ENCODE measurements around the gene ZNF410. TPM values are rescaled to one million over a fixed set of nuclear protein-coding genes. Genes with fewer than 3 reads are reported as not detected.

Gene ZNF410
- total RNA-seq, 1 experiment from 2014 or later, result 28.1 TPM

DNA sequence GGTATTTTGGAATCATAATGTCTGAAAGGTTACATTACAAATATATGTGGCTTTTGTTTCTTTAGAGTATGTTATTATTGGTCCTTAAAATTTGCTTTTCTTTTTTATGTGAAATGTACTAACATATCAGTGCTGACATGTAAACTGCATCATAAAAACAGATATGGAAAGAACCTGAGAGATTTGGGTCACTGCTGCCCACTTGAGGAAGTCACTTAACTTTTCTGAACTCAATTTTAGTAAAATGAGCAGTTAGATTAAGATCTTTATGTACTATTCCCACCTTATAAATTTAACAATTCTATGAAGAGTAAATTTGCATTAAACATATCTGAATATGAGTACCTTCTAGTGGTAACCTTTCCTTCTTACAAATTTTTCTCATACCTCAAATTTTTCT is 27.5 kb upstream of the ZNF410 start:
- H3K4me3 Mint-ChIP-seq, result no peak overlapping the region
- H3K18ac ChIP-seq (ENCODE audit: insufficient read length, low read depth, low read length), result no peak overlapping the region
- H2BK12ac ChIP-seq (ENCODE audit: insufficient read length, low read depth, low read length), result no peak overlapping the region
- H4K5ac ChIP-seq (ENCODE audit: insufficient read length, low read depth, low read length), result no peak overlapping the region
- no peak overlapping the region for H3K27ac ChIP-seq (ENCODE audit: insufficient read length, low read depth, low read length)
- no peaks in the 10 kb centered on the region for H4K20me1 ChIP-seq (ENCODE audit: control insufficient read depth, insufficient read depth, insufficient read length)
- no peak overlapping the region for H4K91ac ChIP-seq (ENCODE audit: insufficient read length, low read depth, low read length)
- H3K9me3 ChIP-seq (ENCODE audit: control insufficient read depth, low read depth, low read length), result no peaks in the 10 kb centered on the region
- no peak overlapping the region for H4K8ac ChIP-seq (replicated peaks; ENCODE audit: insufficient read length, low read depth, low read length)
- H3K4me2 ChIP-seq (ENCODE audit: insufficient read depth, insufficient read length, low read length), result no peak overlapping the region
- H3K79me2 ChIP-seq (ENCODE audit: insufficient read depth, low read length), result no peaks in the 10 kb centered on the region
- H3K9me3 Mint-ChIP-seq, result no peaks in the 10 kb centered on the region
- H3K27me3 Mint-ChIP-seq (ENCODE audit: low read depth), result no peaks in the 10 kb centered on the region
- no peak overlapping the region for H2BK15ac ChIP-seq (ENCODE audit: low read depth, low read length)
- H3K23me2 ChIP-seq (ENCODE audit: insufficient read length, low read depth, low read length, poor library complexity, severe bottlenecking), result no peaks in the 10 kb centered on the region
- no peak overlapping the region for H3K23ac ChIP-seq (ENCODE audit: insufficient read length, low read depth, low read length)
- no peak overlapping the region for H2AK5ac ChIP-seq (ENCODE audit: insufficient read length, low read length)
- H3K4me1 ChIP-seq (ENCODE audit: insufficient read depth, low read length), result no peaks in the 10 kb centered on the region
- no peak overlapping the region for H3K4ac ChIP-seq (ENCODE audit: low read depth, low read length)
- no peak overlapping the region for H3K9ac ChIP-seq (ENCODE audit: extremely low read depth, insufficient read length, low read length)
- no peak overlapping the region for H2BK20ac ChIP-seq (ENCODE audit: low read depth, low read length, poor library complexity, severe bottlenecking)
- TF ChIP-seq, protein P1, sequence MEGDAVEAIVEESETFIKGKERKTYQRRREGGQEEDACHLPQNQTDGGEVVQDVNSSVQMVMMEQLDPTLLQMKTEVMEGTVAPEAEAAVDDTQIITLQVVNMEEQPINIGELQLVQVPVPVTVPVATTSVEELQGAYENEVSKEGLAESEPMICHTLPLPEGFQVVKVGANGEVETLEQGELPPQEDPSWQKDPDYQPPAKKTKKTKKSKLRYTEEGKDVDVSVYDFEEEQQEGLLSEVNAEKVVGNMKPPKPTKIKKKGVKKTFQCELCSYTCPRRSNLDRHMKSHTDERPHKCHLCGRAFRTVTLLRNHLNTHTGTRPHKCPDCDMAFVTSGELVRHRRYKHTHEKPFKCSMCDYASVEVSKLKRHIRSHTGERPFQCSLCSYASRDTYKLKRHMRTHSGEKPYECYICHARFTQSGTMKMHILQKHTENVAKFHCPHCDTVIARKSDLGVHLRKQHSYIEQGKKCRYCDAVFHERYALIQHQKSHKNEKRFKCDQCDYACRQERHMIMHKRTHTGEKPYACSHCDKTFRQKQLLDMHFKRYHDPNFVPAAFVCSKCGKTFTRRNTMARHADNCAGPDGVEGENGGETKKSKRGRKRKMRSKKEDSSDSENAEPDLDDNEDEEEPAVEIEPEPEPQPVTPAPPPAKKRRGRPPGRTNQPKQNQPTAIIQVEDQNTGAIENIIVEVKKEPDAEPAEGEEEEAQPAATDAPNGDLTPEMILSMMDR (conservative IDR thresholded peaks at IDR 0.05), result no peak
- H3K79me1 ChIP-seq (ENCODE audit: insufficient read depth, low read depth, low read length, poor library complexity, severe bottlenecking), result no peaks in the 10 kb centered on the region
- no peaks in the 10 kb centered on the region for H3K27me3 ChIP-seq (ENCODE audit: insufficient read depth, low read length)
- DNase-seq, result no peak
- H2BK5ac ChIP-seq (ENCODE audit: insufficient read length, low read length), result no peak overlapping the region
- 0 out of 7 replicates have a peak overlapping the region, but pooled peaks of 1 of the 3 experiments have one; percentile 40 for H3K27ac Mint-ChIP-seq
- H3K4me1 Mint-ChIP-seq, result no peaks in the 10 kb centered on the region
- peaks cover 4 to 31% (median 20%) of the 10 kb centered on the region in 3 experiments; a peak in 6 of 7 replicates for H3K36me3 Mint-ChIP-seq (ENCODE audit: insufficient read depth in 1 of 3, low read depth in 3 of 3)
- H2AFZ ChIP-seq (ENCODE audit: low read length), result no peak overlapping the region
- H3K14ac ChIP-seq (ENCODE audit: insufficient read depth, low read length), result no peak overlapping the region
- H3T11ph ChIP-seq (ENCODE audit: low read length), result no peak overlapping the region
- H3K56ac ChIP-seq (ENCODE audit: insufficient read length, low read depth, low read length), result no peak overlapping the region
- no peak overlapping the region for H2BK120ac ChIP-seq (ENCODE audit: low read depth, low read length, poor library complexity, severe bottlenecking)
